Midbrain (tissue), 1 donor: ENCODE results near the gene ROPN1B.
"Not testable (repeated sequence)": the region's sequence is repeated elsewhere in the genome, so short reads cannot be mapped to it uniquely, and the experiment has no call there.

ENCODE experiments used
- DNase-seq: peaks from one replicate; lab custom pipeline; 2025; lab: John Stamatoyannopoulos, UW

Gene ROPN1B

DNA sequence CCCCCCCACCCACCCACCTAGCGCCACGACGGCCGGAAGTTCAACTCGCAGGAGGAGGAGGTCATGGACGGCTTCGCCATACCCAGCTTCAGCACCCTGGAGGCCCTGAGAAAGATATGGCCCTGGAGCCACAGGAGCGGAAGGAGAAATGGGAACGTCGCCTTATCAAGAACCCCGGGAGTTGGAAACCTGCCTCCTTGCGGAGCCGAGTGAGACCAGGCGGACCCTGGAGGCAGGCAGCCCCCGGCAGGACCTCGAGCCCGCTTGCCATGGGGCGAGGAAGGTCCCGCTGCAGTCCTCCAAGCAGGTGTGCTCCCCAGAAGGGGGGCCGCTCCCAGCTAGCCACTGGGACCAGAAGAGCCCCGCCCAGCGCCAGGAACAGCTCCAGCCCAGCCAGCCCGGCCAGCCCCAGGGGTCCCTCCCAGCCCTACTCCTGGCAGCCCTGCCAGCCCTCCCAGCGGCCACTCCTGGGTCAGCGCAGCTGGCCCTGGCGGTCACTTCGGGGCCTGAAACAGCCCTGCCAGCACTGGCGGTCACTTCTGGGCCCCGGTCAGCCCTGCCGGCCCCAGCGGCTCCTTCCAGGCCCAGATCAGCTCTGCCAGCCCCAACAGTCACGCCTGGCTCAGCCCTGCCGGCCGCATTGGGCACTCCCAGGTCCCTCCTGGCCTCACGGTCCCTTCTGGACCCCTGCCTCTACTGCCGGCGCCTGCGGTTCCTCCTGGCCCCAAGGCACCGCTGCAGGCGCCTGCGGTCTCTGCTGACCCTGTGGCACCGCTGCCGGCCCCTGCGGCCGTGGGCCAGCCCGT, 10.3 kb upstream of the ROPN1B start:
- DNase-seq: no peak

DNA sequence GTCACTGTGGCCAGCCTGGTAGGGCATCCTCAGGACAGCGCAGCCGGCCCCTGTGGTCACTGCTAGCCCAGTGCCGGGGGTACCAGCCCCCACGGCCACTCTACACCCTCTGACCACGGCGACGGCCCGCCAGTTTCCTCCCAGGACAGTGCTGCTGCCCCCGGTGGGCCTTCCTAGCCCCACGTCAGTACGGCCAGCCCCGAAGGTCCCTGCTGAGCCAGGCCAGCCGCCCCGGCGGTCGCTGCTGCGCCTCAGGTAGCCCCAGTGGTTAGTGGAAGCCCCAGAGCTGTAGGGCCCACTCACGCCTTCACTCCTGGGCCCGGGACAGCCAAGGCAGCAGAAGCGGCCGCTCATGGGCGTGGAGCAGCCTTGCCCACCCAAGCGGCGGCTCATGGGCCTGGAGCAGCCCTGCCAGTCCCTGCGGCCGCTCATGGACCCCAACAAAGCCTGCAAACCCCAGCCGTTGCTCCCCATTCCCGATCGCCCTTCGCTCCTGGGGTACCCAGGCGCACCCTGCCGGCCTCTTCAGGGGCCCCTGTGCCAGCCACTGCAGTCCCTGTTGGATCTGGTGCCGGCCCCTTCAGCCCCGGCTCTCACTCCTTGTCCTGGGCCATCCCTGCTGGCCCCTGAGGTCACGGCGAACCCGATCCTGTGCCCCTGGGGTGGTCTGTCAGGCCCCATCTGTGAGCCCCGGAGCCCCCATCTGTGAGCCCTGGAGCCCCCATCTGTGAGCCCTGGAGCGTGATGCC, 9.5 kb upstream of the ROPN1B start:
- no peak for DNase-seq

DNA sequence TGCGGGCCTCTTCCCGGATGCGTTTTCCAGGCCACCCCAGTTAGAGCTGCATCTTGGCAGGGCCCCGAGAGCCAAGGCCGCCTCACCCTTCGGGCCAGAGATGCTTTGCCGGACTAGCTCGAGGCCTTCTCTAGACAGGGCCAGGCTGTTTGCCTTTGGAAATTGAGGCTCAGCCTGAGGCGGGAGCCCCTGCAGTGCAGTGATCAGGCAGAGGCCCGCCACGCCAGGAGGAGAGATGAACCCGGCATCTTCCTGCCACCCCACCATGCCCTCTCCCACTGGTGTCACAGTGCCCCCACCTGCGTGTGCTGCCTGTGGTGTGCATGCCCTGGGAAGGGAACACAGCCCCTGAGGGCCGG, 8.9 kb upstream of the ROPN1B start:
- DNase-seq: no peak

DNA sequence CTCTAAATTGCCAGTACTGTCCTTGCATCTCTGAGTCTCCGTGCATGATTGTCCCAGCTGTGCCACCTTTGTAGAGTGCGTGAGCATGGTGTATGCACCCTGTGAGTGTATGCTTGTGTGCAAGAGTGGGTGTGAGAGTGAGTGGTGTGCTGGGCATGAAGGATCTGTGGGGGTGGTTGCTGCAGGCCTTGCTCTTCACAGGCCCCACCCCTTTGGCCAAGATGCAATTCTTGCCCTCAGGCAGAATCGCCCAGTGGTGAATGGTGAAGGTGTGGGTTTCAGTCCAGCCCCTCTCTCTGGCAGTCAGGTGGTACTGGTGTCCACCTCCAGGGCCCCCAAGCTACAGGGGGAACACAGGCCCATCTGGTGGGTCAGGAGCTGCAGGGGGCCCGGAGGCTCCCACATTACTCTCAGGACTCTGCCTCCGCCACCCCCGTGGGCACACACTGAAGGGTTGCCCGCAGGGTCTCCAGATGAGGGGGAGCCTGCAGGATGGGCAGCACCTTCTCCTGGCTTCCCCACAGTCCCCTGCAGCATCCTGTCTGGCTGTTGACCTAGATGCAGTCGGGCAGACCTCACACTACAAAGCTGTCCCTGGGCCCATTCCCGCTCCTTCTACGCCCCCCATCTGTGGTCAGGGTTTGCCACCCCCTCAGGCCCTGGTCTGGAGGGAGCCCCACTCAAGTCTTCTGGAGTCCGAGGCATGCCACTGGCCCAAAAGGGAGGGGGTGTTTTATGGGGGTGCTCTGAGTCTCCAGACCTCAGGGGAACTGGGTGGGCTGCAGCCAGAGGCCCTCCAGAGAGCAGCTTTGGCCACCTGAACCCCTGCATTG, 8.3 kb upstream of the ROPN1B start:
- no peak for DNase-seq

DNA sequence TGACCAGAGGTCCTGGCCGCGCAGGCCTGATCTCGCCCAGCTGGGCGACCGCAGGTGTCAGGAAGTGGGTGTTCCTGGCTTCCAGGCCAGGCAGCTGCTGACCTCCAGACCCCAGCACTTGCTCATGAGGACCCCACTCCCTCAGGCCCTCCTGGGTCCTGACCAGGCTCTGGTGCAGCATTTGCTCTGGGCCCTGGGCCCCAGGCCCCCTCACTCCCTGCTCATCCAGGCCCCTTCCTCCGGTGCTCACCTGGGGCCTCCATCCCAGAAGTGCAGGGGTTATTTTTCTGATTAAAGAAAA, 7.7 kb upstream of the ROPN1B start:
- no peak for DNase-seq

DNA sequence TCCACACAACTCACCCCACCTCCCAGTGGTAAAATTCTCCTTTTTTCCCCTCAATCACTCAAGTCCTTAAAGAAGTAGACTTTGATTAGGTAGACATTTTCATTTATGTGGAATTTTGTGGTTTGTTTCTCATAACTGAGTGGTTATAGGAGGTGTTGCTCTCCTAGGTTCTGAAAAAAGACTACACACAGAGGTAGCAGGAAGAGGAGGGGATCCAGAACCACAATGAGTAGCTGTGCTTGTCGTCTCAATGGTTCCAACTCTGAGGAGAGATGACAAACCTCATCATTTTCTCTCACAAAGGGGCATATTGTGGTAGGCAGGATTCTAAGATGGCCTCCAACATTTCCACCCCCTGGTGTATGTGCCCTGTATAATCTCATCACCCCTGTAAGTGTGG, 5.1 kb upstream of the ROPN1B start:
- not testable (repeated sequence) for DNase-seq

DNA sequence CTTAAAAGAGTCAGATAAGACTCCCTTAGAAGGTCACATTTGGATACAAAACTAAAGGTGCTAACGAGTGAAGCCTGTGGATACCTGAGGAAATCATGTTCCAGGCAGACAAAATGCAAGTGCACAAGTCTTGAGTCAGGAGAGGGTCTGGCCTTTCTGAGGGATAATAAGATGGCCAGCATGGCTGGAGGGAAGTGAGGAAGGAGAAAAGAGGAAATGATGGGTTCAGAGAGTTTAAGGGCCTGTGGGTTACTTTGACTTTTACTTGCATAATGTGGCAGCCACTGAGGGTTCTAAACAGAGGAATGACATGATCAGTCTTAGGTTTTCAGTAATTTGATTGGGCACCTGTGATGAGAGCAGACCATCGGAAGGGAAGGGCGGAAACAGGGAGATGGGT, 3.5 kb upstream of the ROPN1B start:
- no peak for DNase-seq

DNA sequence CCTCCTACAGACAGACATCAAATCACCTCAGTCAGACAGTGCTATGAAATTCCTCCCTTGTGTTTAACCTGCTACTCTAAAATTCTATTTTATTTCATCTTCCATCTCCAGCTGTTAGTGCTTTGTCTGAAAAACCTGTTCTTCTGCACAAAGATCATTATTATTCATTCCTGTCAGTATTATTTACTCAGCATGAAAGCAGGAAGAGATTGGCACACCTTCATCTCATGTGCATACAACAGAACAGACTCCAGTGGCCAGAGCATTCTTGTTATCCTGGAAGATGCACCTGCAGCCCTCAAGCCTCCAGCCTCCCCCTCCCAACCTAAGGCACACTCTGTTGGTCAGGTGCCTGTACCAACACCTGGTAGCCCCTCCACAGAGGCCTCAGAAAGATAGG, 1.8 kb upstream of the ROPN1B start:
- DNase-seq: no peak

DNA sequence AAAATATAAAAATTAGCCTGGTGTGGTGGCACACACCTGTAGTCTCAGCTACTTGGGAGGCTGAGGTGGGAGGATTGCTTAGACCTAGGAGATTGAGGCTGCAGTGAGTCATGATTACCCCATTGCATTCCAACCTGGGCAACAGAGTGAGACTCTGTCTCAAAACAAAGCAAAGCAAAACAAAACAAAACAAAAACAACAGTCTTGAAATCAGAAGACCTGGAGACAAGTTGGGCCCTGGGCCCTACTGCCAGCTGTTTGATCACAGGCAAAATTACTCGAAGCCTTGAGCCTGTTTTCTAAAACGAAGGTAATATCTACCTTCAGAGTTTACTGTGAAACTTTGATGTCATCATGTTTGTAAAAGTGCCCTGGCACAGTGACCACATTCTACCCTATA, 857 bp upstream of the ROPN1B start:
- not testable (repeated sequence) for DNase-seq

DNA sequence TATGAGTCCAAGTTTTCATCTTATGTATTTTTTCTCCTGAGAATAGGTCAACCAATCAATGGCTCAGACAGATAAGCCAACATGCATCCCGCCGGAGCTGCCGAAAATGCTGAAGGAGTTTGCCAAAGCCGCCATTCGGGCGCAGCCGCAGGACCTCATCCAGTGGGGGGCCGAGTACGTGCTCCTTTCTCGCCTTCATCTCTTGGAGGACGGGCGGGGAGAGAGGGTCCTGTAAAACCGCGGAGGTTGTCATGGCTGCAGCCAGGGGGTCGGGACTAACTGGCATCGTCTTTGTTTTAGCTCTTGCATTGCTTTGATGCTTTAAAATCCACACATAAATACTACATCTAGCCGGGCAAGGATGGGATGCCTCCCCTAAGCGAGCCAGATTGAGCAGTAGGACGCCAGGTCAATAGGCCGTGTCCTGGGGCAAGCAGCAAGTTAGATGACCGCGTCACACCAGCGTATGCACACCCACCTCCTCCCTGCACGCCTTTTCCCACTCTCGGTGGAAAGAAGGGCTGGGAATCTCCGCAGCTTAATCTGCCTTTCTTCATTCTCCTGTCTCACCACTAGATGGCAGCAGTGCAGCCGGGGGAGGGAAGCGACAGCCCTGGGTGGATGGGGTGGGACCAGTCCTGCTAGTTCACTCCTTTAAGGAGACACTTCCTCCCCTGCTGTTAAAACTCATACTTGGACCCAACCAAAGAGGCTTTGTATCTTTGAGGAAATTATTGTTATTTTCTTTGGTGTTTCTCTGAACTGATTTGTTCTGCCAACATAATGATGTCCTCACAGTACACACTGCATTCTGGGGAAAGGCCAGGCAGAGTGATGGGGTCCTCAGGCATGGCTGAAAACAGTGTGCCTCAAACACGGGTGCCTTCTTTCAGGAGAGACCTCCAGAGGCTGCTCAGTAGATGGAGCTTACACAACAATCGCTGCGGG, 3.3 kb downstream of the ROPN1B start:
- DNase-seq: peak; percentile 50

DNA sequence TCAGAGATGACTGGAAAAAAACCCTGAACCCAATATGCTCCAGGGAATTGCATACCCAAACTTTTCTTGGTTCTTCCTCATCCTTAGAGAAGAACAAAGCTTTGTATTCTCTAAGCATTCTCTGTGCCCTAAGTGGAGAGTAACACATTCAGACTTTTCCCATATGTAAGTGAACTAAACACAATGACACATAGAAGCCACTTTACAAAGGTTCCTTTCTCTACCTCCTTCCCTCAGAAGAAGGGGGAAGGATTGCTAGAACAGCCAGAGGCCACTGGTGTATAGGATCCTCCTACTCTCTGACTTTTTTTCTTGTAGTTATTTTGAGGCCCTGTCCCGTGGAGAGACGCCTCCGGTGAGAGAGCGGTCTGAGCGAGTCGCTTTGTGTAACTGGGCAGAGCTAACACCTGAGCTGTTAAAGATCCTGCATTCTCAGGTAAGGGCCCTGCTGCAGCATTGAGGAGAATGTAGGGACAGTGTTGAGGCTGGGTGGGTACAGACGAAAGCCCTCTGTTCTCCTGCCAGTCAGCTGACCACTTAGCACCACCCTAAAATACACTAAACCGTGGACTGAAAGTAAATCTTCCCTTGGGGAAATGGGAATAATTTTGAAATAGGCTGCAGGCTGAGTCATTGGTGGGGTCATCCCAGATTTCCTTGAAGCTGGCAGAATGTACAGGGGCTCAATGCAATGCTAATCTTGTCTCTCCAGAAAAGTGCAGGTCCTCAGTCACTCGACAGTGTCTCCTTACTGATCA, 6.4 kb downstream of the ROPN1B start:
- DNase-seq: not testable (repeated sequence)

DNA sequence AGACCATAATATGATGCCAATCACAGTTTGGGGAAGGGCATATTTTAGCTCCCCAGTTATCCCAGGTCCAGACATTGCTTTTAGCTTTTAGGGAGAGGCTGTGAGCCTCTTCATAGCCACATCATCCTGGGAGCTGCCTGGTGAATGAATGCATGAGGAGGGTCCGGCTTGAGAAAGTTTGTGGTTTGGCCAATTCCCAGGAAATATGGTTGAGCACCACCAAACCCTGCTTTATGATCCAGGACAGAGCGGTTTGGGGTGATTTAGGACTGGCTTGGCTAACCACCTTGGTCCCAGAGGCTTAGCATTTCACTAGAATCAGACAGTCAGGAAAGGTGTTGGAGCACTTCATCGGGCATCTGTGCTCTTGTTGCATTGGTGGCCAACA, 7.0 kb downstream of the ROPN1B start:
- not testable (repeated sequence) for DNase-seq

DNA sequence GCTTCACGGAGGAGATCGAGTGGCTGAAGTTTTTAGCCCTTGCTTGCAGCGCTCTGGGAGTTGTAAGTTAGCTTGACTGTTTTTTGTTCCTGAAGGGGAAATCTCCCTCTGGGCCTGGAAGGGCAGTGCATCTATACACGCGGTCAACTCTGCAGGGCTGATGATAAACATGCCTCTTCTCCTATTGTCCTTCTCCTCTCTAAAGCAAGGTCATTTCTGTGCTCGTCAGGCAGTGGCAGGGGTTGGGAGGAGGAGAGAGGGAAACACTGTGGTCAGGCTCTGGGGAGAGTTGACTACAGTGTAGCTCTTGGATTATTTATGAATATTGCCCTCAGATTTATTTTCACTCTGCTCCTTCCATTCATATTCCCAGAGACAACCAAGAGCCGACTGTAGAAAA, 8.1 kb downstream of the ROPN1B start:
- DNase-seq: not testable (repeated sequence)

DNA sequence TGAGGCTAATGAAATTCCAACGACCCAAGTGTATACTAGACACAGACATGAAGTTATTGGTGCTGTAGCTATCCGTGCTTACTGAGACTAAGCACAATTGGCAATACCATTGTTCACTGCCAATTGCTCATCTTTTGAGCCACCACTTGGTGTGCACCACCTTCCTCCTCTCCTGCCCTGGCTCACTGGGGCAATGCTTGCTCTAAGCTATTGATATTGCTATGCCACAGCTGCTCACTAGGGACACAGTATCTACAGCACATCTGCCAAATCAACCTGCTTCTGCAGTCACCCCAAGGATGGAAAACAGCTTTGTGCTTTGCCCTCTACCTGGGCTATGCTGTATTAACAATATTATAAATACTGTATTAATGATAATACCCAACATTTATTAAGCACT, 16.0 kb downstream of the ROPN1B start:
- DNase-seq: not testable (repeated sequence)

DNA sequence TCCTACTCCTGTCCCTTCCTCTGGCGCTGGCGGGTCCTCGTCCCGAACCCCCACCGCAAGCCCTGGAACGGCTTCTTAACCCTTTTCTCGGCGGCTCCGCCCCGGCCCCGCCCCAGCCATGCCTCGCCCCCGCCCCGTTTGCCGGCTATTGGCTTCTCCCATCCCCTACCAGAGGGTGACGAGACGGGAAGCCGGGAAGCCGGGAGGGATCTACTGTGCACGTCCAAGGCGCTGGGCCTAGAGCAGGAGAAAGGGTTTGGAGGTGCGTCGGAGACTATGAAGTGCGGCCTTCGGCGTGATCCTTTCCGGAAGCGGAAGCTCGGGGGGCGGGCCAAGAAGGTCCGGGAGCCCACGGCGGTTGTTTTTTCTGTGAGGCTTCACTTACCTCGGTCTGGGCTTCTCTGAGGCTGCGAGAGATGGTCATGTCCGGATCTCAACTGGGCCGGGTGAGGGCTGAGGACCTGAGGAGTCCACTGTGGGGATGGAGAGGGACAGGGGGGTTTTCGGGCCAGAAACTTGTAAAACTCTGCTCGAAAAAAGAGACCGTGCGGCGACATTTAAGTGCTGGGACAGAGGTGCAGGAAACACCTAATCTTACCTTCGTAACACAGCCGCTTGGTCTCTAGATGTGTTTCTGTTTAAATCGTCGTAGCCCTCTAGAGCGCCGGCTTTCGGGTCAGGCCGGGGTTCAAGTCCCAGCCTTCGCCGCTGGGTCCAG, 21.4 kb downstream of the ROPN1B start:
- DNase-seq: peak; percentile 86

DNA sequence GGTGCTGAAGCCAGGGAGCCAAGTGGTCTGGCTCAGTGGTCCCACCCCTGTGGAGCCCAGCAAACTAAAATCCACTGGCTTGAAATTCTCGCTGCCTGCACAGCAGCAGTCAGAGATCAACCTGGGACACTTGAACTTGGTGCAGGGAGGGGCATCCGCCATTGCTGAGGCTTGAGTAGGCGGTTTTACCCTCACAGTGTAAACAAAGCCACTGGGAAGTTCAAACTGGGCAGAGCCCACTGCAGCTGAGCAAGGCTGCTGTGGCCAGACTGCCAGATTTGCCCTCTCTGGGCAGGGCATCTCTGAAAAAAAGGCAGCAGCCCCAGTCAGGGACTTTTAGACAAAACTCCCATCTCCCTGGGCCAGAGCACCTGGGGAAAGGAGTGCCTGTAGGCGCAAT, 27.8 kb downstream of the ROPN1B start:
- DNase-seq: not testable (repeated sequence)

DNA sequence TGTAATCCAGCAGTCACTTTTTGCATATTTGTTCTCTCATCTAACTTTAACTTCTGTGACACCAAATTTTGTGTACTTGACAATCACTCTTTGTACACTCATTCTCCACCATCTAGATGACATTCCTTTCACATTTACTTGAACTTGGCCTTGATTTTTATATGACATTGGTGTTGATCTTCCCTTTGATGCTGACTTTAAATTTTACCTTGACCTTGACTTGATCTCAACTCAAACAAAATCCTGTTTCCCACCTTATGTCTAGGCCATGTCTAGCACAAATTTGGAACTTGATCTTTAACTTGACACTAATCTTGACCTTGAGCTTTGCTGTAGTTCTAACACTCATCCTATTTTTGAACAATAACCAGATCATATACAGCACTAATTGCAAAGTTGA, 33.2 kb downstream of the ROPN1B start:
- DNase-seq: no peak

DNA sequence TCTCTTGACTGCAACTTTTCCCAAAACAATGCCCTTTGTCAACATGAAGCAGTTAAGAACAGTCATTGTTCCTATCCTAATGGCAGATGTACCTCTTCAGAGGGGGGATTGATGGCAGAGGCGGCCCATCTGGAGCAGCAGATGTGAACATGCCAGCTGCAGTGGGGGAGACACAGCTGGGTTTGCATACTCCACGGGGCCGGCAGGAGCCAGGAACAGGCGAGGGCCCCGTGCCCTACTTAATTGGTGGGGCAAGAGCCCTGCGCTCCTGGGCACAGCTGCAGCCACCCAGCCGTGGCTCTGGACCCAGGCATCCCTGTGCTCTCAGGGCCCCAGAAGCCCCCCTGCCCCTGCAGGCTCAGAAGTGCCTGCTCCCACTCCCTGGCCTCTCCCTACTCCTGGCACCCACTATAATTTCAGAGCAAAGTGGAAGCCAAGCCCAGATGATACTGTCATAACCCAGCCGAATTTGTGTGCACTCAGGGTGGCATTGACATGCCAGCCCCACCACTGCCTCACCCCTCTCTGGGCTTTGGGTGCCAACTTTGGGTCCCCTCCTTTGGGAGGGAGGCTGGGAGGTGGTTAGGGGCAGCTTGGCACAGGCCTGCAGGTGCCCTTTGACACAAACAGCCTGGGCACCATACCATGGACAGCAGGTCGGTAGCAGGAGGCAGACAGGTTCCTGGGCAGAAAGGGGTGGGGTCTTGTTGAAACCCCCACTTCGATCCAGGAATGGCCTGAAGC, 34.6 kb downstream of the ROPN1B start:
- DNase-seq: no peak

DNA sequence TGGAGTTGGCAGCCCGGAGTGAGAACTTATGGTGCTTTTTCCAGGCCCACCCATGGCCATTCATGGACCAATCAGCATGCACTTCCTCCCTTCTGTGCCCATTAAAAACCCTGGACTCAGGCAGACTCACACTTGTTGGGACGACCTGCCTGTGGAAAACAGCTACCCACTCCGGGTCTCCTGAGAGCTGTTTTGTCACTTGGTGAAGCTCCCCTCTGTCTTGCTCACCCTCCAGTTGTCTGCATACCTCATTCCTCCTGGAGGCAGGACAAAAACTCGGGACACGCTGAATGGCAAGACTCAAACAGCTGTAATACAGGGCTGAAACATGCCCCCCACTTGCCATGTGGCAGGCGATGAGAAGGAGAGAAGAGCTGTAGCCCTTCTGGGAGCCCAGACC, 35.2 kb downstream of the ROPN1B start:
- no peak for DNase-seq

DNA sequence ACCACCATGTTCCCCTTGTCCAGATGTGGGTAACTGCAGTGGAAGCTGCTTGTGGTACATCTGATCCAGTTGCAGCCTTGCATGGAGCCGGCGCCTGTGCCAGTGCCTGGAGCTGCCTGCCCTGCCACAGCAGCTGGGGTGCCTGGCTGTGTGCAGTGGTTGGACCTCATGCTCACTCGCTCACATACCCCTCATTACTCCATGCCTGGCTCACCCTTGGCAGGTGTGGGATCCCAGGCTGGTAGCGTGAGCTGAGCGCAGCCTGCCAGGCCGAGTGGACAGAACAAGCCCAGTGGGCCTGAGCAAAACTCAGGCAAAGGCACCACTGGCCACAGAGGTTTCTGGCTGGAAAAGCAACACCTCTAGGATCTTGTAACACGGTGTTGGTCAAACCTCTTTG, 35.7 kb downstream of the ROPN1B start:
- no peak for DNase-seq
